ENCODE data around the gene CTSV.
"Not testable (repeated sequence)": the region's sequence is repeated elsewhere in the genome, so short reads cannot be mapped to it uniquely, and the experiment has no call there.

CTSV gene

GRCh38 chr9:97038611-97039513 is at the start of gene CTSV:
CTSV (minus strand) TSS chr9:97039142; CDS start chr9:97038043, 1,099 bp downstream.
- DNase-seq (ENCODE audit: low spot score): peak; percentile 71

- not testable (repeated sequence) for DNase-seq (ENCODE audit: low spot score)
Observed at GRCh38 chr9:97087668-97088215, 48.8 kb upstream of the CTSV start.

GRCh38 chr9:97084562-97084991 is 45.6 kb upstream of the CTSV start:
- DNase-seq (ENCODE audit: low spot score): not testable (repeated sequence)

GRCh38 chr9:97078362-97078761 is 39.4 kb upstream of the CTSV start:
- DNase-seq (ENCODE audit: low spot score): no peak

GRCh38 chr9:97077452-97078295 is 38.7 kb upstream of the CTSV start:
- no peak for DNase-seq (ENCODE audit: low spot score)

GRCh38 chr9:97076731-97077451 is 37.9 kb upstream of the CTSV start:
- DNase-seq (ENCODE audit: low spot score): not testable (repeated sequence)

GRCh38 chr9:97076238-97076637 is 37.3 kb upstream of the CTSV start:
- no peak for DNase-seq (ENCODE audit: low spot score)

GRCh38 chr9:97075289-97075985 is 36.5 kb upstream of the CTSV start:
- DNase-seq (ENCODE audit: low spot score): no peak

GRCh38 chr9:97073506-97073905 is 34.6 kb upstream of the CTSV start:
- DNase-seq (ENCODE audit: low spot score): no peak

- DNase-seq (ENCODE audit: low spot score): no peak
Observed at GRCh38 chr9:97072285-97072776, 33.4 kb upstream of the CTSV start.

GRCh38 chr9:97070325-97070724 is 31.4 kb upstream of the CTSV start:
- DNase-seq (ENCODE audit: low spot score): not testable (repeated sequence)

GRCh38 chr9:97067490-97067889 is 28.5 kb upstream of the CTSV start:
- DNase-seq (ENCODE audit: low spot score): no peak

GRCh38 chr9:97064176-97064575 is 25.2 kb upstream of the CTSV start:
- DNase-seq (ENCODE audit: low spot score): no peak

- DNase-seq (ENCODE audit: low spot score): no peak
Observed at GRCh38 chr9:97060796-97061195, 21.9 kb upstream of the CTSV start.

- no peak for DNase-seq (ENCODE audit: low spot score)
Observed at GRCh38 chr9:97059626-97060025, 20.7 kb upstream of the CTSV start.

GRCh38 chr9:97057651-97058050 is 18.7 kb upstream of the CTSV start:
- no peak for DNase-seq (ENCODE audit: low spot score)

- DNase-seq (ENCODE audit: low spot score): not testable (repeated sequence)
Observed at GRCh38 chr9:97055891-97056290, 16.9 kb upstream of the CTSV start.

- no peak for DNase-seq (ENCODE audit: low spot score)
Observed at GRCh38 chr9:97053717-97054116, 14.8 kb upstream of the CTSV start.

GRCh38 chr9:97052735-97053134 is 13.8 kb upstream of the CTSV start:
- no peak for DNase-seq (ENCODE audit: low spot score)

- DNase-seq (ENCODE audit: low spot score): no peak
Observed at GRCh38 chr9:97046228-97046627, 7.3 kb upstream of the CTSV start.

- DNase-seq (ENCODE audit: low spot score): no peak
Observed at GRCh38 chr9:97045300-97045699, 6.4 kb upstream of the CTSV start.
